IMR-90 (cell line): ENCODE data around the gene SHISA8. TPM values are rescaled to one million over a fixed set of nuclear protein-coding genes. Genes with fewer than 3 reads are reported as not detected.
"Not testable (repeated sequence)": the region's sequence is repeated elsewhere in the genome, so short reads cannot be mapped to it uniquely, and the experiment has no call there.

Experiments
- ATAC-seq: fragments of 200-7000 bp; cut with Tn5 transposase; 2 replicates; pipeline ENCODE4 v1.9.1; 2020; ENCODE audit warnings: low read depth, mild to moderate bottlenecking, moderate library complexity
- BruUV-seq: library from RNA; stranded (reverse); fragments of 400-500 nt; replicated peaks from 2 replicates; lab custom pipeline; 2021; lab: Mats Ljungman, UMichigan
- CTCF ChIA-PET: fragments of 300-600 bp; formaldehyde crosslinking; extraction: SDS; loops from one replicate; lab custom pipeline; 2021; ENCODE audit warnings: antibody characterized with exemption; lab: Yijun Ruan, JAX
- POLR2A ChIA-PET: fragments of 300-600 bp; sonication (Branson Sonifier 250); formaldehyde crosslinking; loops from one replicate; lab custom pipeline; 2022; ENCODE audit warnings: antibody characterized with exemption; ENCODE audit not compliant: unreplicated experiment; lab: Charles Lee
- DNase-seq: peaks from one replicate; pipeline ENCODE4 v3.0.0; 2013
- H2AFZ ChIP-seq: replicated peaks from 2 replicates; pipeline ENCODE3; 2013; ENCODE audit warnings: low read length, mild to moderate bottlenecking; ENCODE audit not compliant: poor library complexity
- H2AK5ac ChIP-seq: 2 replicates; pipeline ENCODE4 v1.6.1; 2013; ENCODE audit warnings: low read depth, low read length, inconsistent platforms
- H2AK9ac ChIP-seq: replicated peaks from 2 replicates; pipeline ENCODE3; 2013; ENCODE audit warnings: mild to moderate bottlenecking, low read depth, low read length, moderate library complexity; ENCODE audit not compliant: poor library complexity
- H2BK120ac ChIP-seq: 2 replicates; pipeline ENCODE4 v1.6.1; 2013; ENCODE audit warnings: low read depth, low read length, inconsistent platforms
- H2BK15ac ChIP-seq: 3 replicates; pipeline ENCODE4 v1.6.1; 2013; ENCODE audit warnings: low read depth, low read length, inconsistent platforms
- H2BK20ac ChIP-seq: 2 replicates; pipeline ENCODE4 v1.6.1; 2013; ENCODE audit warnings: low read depth, mild to moderate bottlenecking, inconsistent platforms, low read length, moderate library complexity
- H2BK5ac ChIP-seq: 2 replicates; pipeline ENCODE4 v1.6.1; 2013; ENCODE audit warnings: mild to moderate bottlenecking, low read depth, low read length, inconsistent platforms; ENCODE audit not compliant: poor library complexity, severe bottlenecking
- H3K14ac ChIP-seq: replicated peaks from 2 replicates; pipeline ENCODE4 v1.6.1; 2013; ENCODE audit warnings: low read depth, low read length, inconsistent platforms
- H3K18ac ChIP-seq: 2 replicates; pipeline ENCODE4 v1.6.1; 2013; ENCODE audit warnings: low read depth, low read length, control low read depth
- H3K23ac ChIP-seq: 2 replicates; pipeline ENCODE4 v1.6.1; 2013; ENCODE audit warnings: low read depth, low read length, inconsistent platforms
- H3K27ac ChIP-seq: 2 replicates; pipeline ENCODE4 v1.5.1; 2013; ENCODE audit warnings: mild to moderate bottlenecking, control low read depth, low read length; ENCODE audit not compliant: insufficient read depth
- H3K27me3 ChIP-seq: 2 replicates; pipeline ENCODE4 v1.6.1; 2013; ENCODE audit warnings: low read length; ENCODE audit not compliant: control insufficient read depth, insufficient read depth
- H3K36me3 ChIP-seq: 2 replicates; pipeline ENCODE4 v1.6.1; 2013; ENCODE audit warnings: low read length, mixed read lengths; ENCODE audit not compliant: control insufficient read depth, insufficient read depth
- H3K4ac ChIP-seq: 2 replicates; pipeline ENCODE4 v1.6.1; 2013; ENCODE audit warnings: low read depth, low read length, inconsistent platforms
- H3K4me1 ChIP-seq: 2 replicates; pipeline ENCODE4 v1.6.1; 2013; ENCODE audit warnings: low read length, mixed read lengths; ENCODE audit not compliant: control insufficient read depth, insufficient read depth
- H3K4me2 ChIP-seq: 2 replicates; pipeline ENCODE4 v1.6.1; 2013; ENCODE audit warnings: low read depth, mild to moderate bottlenecking, control low read depth, low read length, moderate library complexity
- H3K4me3 ChIP-seq: 2 replicates; pipeline ENCODE4 v1.5.1; 2013; ENCODE audit warnings: low read depth, mild to moderate bottlenecking, control low read depth, low read length, moderate library complexity; ENCODE audit not compliant: insufficient read depth
- H3K56ac ChIP-seq: 2 replicates; pipeline ENCODE4 v1.6.1; 2013; ENCODE audit warnings: low read length, inconsistent platforms; ENCODE audit not compliant: insufficient read depth; ENCODE audit errors: extremely low read depth
- H3K79me1 ChIP-seq, 2 experiments: 2 replicates each; pipeline ENCODE4 v1.6.1; 2013; ENCODE audit warnings: low read length in 2 of 2, inconsistent platforms in 1 of 2, low read depth in 1 of 2
- H3K9ac ChIP-seq: 2 replicates; pipeline ENCODE4 v1.6.1; 2013; ENCODE audit warnings: low read depth, low read length, control low read depth
- H3K9me1 ChIP-seq: 2 replicates; pipeline ENCODE4 v1.6.1; 2013; ENCODE audit warnings: low read length, inconsistent platforms; ENCODE audit not compliant: insufficient read depth
- H3K9me3 ChIP-seq: 2 replicates; pipeline ENCODE4 v1.6.1; 2013; ENCODE audit warnings: low read length; ENCODE audit not compliant: control insufficient read depth, insufficient read depth
- H4K20me1 ChIP-seq: 2 replicates; pipeline ENCODE4 v1.6.1; 2013; ENCODE audit warnings: low read length, inconsistent platforms; ENCODE audit not compliant: insufficient read depth
- H4K5ac ChIP-seq: 2 replicates; pipeline ENCODE4 v1.6.1; 2013; ENCODE audit warnings: mild to moderate bottlenecking, low read depth, low read length, control low read depth
- H4K8ac ChIP-seq, 2 experiments: 2 replicates each; pipeline ENCODE4 v1.6.1; 2013; ENCODE audit warnings: low read depth in 2 of 2, low read length in 2 of 2, control low read depth in 1 of 2, inconsistent platforms in 1 of 2
- H4K91ac ChIP-seq: 2 replicates; pipeline ENCODE4 v1.6.1; 2013; ENCODE audit warnings: low read depth, low read length, inconsistent platforms; ENCODE audit not compliant: insufficient read depth
- WGBS, 2 experiments: methylation state at CpG; one replicate each; pipeline versions ENCODE4 v1.1.5 to v1.1.7; 2013; ENCODE audit warnings: missing lambda C conversion rate in 2 of 2; ENCODE audit not compliant: insufficient read length in 1 of 2; ENCODE audit errors: extremely low coverage in 2 of 2; 5-methylcytosine and 5-hydroxymethylcytosine counted together
- dilution Hi-C: fragments of 300-500 bp; cut with HindIII; formaldehyde crosslinking; loops from one replicate; pipeline ENCODE4 v1.14.3; 2018; ENCODE audit warnings: low sequenced_read_pairs; ENCODE audit not compliant: unreplicated experiment
- in situ Hi-C: fragments of 300-500 bp; cut with MboI; formaldehyde crosslinking; loops from 3 replicates; pipeline ENCODE4 v1.14.3; 2019; ENCODE audit warnings: low sequenced_read_pairs, inconsistent platforms, mixed read lengths
- intact Hi-C: fragments of 100-400 bp; cut with micrococcal nuclease; formaldehyde crosslinking; loops from 2 replicates; pipeline ENCODE4 v1.10.0; 2022
- polyA plus RNA-seq, 3 experiments: library from polyadenylated mRNA; depleted of rRNA; stranded (reverse); fragments of >200 nt; gene quantifications; 2 replicates each; pipeline ENCODE4 v1.2.3, GENCODE V29; 2012; ENCODE audit warnings: low replicate concordance in 1 of 3
- total RNA-seq: library from RNA; depleted of rRNA; stranded (reverse); fragments of >200 nt; gene quantifications from 2 replicates; pipeline ENCODE4 v1.2.3, GENCODE V29; 2012

SHISA8 gene
- total and polyA plus RNA-seq, 2 of the 4 experiments (the other 2 are of a cell fraction): not detected

- H3K9ac ChIP-seq, H3K9me3 ChIP-seq, H2AK5ac ChIP-seq, H4K91ac ChIP-seq, H2BK20ac ChIP-seq, H2BK120ac ChIP-seq, H3K27me3 ChIP-seq, H3K4me1 ChIP-seq, CTCF ChIA-PET, H3K36me3 ChIP-seq, H3K56ac ChIP-seq, H3K27ac ChIP-seq, H2BK5ac ChIP-seq, H3K9me1 ChIP-seq, POLR2A ChIA-PET, H2AFZ ChIP-seq, H3K14ac ChIP-seq, H4K8ac ChIP-seq, intact Hi-C loops, H2BK15ac ChIP-seq, in situ Hi-C loops, DNase-seq, H4K5ac ChIP-seq, H4K20me1 ChIP-seq, H3K4ac ChIP-seq, H3K23ac ChIP-seq, BruUV-seq, H3K4me3 ChIP-seq, H2AK9ac ChIP-seq, ATAC-seq, H3K4me2 ChIP-seq, H3K18ac ChIP-seq, dilution Hi-C loops: not testable (repeated sequence)
- H3K79me1 ChIP-seq: peaks cover 5 to 11% of the 10 kb centered on the region in 2 experiments
- no CpG with 5 or more reads among the region's 8 CpGs for WGBS, 2 experiments
Measured at GRCh38 chr22:41948928-41949296, 34.0 kb upstream of the SHISA8 start.
